GM23338 (cell line): ENCODE results near the gene MYH7.

Experiments used
- CREB1 ChIP-seq: fragments of 250-450 bp; sonication (Bioruptor Pico); IDR thresholded peaks from 2 replicates; pipeline ENCODE4 v1.5.0; 2020; ENCODE audit warnings: low read depth, mild to moderate bottlenecking, moderate library complexity
- EZH2 ChIP-seq: fragments of 200-600 bp; sonication (generic); IDR thresholded peaks from one replicate; pipeline ENCODE4 v1.8.0; 2017; ENCODE audit warnings: antibody characterized with exemption, mild to moderate bottlenecking, low read depth; ENCODE audit not compliant: unreplicated experiment
- EZH2phosphoT487 ChIP-seq: fragments of 200-600 bp; sonication (generic); IDR thresholded peaks from one replicate; pipeline ENCODE4 v1.8.1; 2018; ENCODE audit warnings: antibody characterized with exemption; ENCODE audit not compliant: unreplicated experiment
- JUNB ChIP-seq: IDR thresholded peaks from one replicate; pipeline ENCODE4 v1.6.1; 2016; ENCODE audit warnings: antibody characterized with exemption; ENCODE audit not compliant: unreplicated experiment
- POLR2AphosphoS5 ChIP-seq: IDR thresholded peaks from 2 replicates; pipeline ENCODE4 v1.6.1; 2016; ENCODE audit warnings: antibody characterized with exemption, low read depth
- ZNF114 ChIP-seq: fragments of 250-450 bp; sonication (Bioruptor Pico); IDR thresholded peaks from 2 replicates; pipeline ENCODE4 v1.5.0; 2020; ENCODE audit warnings: mild to moderate bottlenecking, moderate library complexity
- TF ChIP-seq, protein P1 (sequence below), 2 experiments: fragments of 200-600 bp in 1 of 2; sonication (generic) in 1 of 2; conservative IDR thresholded peaks; 2 replicates each; pipeline versions ENCODE4 v1.5.1 to v1.6.1; 2016 to 2017; ENCODE audit warnings: antibody characterized with exemption in 2 of 2, low read depth in 2 of 2, mild to moderate bottlenecking in 2 of 2, moderate library complexity in 1 of 2
- TF ChIP-seq, protein P2 (sequence below): IDR thresholded peaks from one replicate; pipeline ENCODE4 v1.6.1; 2018; ENCODE audit warnings: antibody characterized with exemption; ENCODE audit not compliant: unreplicated experiment
- TF ChIP-seq, protein P3 (sequence below): fragments of 250-450 bp; sonication (Bioruptor Pico); IDR thresholded peaks from 2 replicates; pipeline ENCODE4 v1.5.0; 2020; ENCODE audit warnings: mild to moderate bottlenecking, moderate library complexity

DNA sequence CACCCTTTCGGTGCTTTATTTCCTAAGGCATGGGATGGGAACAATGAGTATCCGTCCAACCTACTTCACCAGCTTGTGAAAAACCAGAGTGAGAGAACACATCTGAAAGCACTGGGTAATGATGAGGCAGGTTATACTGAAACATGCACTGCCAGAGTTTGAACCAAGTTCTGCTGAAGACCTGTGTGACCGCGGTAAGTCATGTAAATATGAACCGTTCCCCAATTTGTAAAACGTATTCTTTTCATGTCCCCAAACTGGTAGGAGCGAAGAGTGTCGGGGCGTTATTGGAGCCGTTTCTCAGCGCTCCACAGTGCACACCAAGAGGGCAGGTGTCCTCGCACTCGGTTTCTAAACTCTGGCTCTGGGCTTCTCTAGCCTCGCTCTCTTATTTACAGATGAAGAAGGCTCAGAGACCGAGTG lies 33.3 kb upstream of the MYH7 start:
- TF ChIP-seq EZH2phosphoT487: no peak
- no peak for TF ChIP-seq JUNB
- TF ChIP-seq, protein P1, sequence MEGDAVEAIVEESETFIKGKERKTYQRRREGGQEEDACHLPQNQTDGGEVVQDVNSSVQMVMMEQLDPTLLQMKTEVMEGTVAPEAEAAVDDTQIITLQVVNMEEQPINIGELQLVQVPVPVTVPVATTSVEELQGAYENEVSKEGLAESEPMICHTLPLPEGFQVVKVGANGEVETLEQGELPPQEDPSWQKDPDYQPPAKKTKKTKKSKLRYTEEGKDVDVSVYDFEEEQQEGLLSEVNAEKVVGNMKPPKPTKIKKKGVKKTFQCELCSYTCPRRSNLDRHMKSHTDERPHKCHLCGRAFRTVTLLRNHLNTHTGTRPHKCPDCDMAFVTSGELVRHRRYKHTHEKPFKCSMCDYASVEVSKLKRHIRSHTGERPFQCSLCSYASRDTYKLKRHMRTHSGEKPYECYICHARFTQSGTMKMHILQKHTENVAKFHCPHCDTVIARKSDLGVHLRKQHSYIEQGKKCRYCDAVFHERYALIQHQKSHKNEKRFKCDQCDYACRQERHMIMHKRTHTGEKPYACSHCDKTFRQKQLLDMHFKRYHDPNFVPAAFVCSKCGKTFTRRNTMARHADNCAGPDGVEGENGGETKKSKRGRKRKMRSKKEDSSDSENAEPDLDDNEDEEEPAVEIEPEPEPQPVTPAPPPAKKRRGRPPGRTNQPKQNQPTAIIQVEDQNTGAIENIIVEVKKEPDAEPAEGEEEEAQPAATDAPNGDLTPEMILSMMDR (conservative IDR thresholded peaks at IDR 0.05; ENCODE audit: low read depth in 2 of 2): no peak
- TF ChIP-seq, protein P2, sequence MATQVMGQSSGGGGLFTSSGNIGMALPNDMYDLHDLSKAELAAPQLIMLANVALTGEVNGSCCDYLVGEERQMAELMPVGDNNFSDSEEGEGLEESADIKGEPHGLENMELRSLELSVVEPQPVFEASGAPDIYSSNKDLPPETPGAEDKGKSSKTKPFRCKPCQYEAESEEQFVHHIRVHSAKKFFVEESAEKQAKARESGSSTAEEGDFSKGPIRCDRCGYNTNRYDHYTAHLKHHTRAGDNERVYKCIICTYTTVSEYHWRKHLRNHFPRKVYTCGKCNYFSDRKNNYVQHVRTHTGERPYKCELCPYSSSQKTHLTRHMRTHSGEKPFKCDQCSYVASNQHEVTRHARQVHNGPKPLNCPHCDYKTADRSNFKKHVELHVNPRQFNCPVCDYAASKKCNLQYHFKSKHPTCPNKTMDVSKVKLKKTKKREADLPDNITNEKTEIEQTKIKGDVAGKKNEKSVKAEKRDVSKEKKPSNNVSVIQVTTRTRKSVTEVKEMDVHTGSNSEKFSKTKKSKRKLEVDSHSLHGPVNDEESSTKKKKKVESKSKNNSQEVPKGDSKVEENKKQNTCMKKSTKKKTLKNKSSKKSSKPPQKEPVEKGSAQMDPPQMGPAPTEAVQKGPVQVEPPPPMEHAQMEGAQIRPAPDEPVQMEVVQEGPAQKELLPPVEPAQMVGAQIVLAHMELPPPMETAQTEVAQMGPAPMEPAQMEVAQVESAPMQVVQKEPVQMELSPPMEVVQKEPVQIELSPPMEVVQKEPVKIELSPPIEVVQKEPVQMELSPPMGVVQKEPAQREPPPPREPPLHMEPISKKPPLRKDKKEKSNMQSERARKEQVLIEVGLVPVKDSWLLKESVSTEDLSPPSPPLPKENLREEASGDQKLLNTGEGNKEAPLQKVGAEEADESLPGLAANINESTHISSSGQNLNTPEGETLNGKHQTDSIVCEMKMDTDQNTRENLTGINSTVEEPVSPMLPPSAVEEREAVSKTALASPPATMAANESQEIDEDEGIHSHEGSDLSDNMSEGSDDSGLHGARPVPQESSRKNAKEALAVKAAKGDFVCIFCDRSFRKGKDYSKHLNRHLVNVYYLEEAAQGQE: no peak
- TF ChIP-seq CREB1 (CRISPR knock-in tag): no peak
- no peak for TF ChIP-seq POLR2AphosphoS5
- no peak for TF ChIP-seq EZH2
- no peak for TF ChIP-seq ZNF114 (CRISPR knock-in tag)
- TF ChIP-seq, protein P3, sequence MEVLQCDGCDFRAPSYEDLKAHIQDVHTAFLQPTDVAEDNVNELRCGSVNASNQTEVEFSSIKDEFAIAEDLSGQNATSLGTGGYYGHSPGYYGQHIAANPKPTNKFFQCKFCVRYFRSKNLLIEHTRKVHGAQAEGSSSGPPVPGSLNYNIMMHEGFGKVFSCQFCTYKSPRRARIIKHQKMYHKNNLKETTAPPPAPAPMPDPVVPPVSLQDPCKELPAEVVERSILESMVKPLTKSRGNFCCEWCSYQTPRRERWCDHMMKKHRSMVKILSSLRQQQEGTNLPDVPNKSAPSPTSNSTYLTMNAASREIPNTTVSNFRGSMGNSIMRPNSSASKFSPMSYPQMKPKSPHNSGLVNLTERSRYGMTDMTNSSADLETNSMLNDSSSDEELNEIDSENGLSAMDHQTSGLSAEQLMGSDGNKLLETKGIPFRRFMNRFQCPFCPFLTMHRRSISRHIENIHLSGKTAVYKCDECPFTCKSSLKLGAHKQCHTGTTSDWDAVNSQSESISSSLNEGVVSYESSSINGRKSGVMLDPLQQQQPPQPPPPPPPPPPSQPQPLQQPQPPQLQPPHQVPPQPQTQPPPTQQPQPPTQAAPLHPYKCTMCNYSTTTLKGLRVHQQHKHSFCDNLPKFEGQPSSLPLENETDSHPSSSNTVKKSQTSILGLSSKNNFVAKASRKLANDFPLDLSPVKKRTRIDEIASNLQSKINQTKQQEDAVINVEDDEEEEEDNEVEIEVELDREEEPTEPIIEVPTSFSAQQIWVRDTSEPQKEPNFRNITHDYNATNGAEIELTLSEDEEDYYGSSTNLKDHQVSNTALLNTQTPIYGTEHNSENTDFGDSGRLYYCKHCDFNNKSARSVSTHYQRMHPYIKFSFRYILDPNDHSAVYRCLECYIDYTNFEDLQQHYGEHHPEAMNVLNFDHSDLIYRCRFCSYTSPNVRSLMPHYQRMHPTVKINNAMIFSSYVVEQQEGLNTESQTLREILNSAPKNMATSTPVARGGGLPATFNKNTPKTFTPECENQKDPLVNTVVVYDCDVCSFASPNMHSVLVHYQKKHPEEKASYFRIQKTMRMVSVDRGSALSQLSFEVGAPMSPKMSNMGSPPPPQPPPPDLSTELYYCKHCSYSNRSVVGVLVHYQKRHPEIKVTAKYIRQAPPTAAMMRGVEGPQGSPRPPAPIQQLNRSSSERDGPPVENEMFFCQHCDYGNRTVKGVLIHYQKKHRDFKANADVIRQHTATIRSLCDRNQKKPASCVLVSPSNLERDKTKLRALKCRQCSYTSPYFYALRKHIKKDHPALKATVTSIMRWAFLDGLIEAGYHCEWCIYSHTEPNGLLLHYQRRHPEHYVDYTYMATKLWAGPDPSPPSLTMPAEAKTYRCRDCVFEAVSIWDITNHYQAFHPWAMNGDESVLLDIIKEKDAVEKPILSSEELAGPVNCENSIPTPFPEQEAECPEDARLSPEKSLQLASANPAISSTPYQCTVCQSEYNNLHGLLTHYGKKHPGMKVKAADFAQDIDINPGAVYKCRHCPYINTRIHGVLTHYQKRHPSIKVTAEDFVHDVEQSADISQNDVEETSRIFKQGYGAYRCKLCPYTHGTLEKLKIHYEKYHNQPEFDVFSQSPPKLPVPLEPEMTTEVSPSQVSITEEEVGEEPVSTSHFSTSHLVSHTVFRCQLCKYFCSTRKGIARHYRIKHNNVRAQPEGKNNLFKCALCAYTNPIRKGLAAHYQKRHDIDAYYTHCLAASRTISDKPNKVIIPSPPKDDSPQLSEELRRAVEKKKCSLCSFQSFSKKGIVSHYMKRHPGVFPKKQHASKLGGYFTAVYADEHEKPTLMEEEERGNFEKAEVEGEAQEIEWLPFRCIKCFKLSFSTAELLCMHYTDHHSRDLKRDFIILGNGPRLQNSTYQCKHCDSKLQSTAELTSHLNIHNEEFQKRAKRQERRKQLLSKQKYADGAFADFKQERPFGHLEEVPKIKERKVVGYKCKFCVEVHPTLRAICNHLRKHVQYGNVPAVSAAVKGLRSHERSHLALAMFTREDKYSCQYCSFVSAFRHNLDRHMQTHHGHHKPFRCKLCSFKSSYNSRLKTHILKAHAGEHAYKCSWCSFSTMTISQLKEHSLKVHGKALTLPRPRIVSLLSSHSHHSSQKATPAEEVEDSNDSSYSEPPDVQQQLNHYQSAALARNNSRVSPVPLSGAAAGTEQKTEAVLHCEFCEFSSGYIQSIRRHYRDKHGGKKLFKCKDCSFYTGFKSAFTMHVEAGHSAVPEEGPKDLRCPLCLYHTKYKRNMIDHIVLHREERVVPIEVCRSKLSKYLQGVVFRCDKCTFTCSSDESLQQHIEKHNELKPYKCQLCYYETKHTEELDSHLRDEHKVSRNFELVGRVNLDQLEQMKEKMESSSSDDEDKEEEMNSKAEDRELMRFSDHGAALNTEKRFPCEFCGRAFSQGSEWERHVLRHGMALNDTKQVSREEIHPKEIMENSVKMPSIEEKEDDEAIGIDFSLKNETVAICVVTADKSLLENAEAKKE (CRISPR knock-in tag): no peak
